H9 (cell line): ENCODE measurements around the gene CMTM4. TPM values are rescaled to one million over a fixed set of nuclear protein-coding genes. Genes with fewer than 3 reads are reported as not detected.
"Not testable (repeated sequence)": the region's sequence is repeated elsewhere in the genome, so short reads cannot be mapped to it uniquely, and the experiment has no call there.

ENCODE experiments used
- DNase-seq: peaks from one replicate; pipeline ENCODE4 v3.0.0-alpha.2; 2017
- H2AFZ ChIP-seq: one replicate; pipeline ENCODE4 v1.6.1; 2013; ENCODE audit warnings: mild to moderate bottlenecking, low read length, control low read depth, moderate library complexity
- H2AK5ac ChIP-seq: 2 replicates; pipeline ENCODE4 v1.6.1; 2013; ENCODE audit warnings: low read length, control low read depth, mixed read lengths; ENCODE audit not compliant: insufficient read length
- H2BK120ac ChIP-seq: one replicate; pipeline ENCODE4 v1.6.1; 2013; ENCODE audit warnings: low read depth, mild to moderate bottlenecking, low read length, control low read depth, inconsistent platforms; ENCODE audit not compliant: poor library complexity, severe bottlenecking
- H2BK12ac ChIP-seq: 2 replicates; pipeline ENCODE4 v1.6.1; 2013; ENCODE audit warnings: low read length, control low read depth, mixed read lengths, low read depth; ENCODE audit not compliant: insufficient read length
- H2BK15ac ChIP-seq: 2 replicates; pipeline ENCODE4 v1.6.1; 2013; ENCODE audit warnings: low read depth, low read length, control low read depth
- H2BK20ac ChIP-seq: one replicate; pipeline ENCODE4 v1.6.1; 2013; ENCODE audit warnings: low read depth, mild to moderate bottlenecking, low read length, control low read depth, inconsistent platforms; ENCODE audit not compliant: poor library complexity, severe bottlenecking
- H2BK5ac ChIP-seq: 2 replicates; pipeline ENCODE4 v1.6.1; 2013; ENCODE audit warnings: low read length, control low read depth, mixed read lengths; ENCODE audit not compliant: insufficient read length
- H3K14ac ChIP-seq: 2 replicates; pipeline ENCODE4 v1.6.1; 2013; ENCODE audit warnings: low read length, control low read depth; ENCODE audit not compliant: insufficient read depth
- H3K18ac ChIP-seq: 2 replicates; pipeline ENCODE4 v1.6.1; 2013; ENCODE audit warnings: low read depth, mild to moderate bottlenecking, mixed read lengths, low read length, control low read depth; ENCODE audit not compliant: insufficient read length
- H3K23ac ChIP-seq: 2 replicates; pipeline ENCODE4 v1.6.1; 2013; ENCODE audit warnings: low read length, control low read depth, mixed read lengths, low read depth; ENCODE audit not compliant: insufficient read length
- H3K23me2 ChIP-seq: 2 replicates; pipeline ENCODE4 v1.6.1; 2013; ENCODE audit warnings: low read depth, mild to moderate bottlenecking, mixed read lengths, low read length, control low read depth; ENCODE audit not compliant: insufficient read length, poor library complexity, severe bottlenecking
- H3K27ac ChIP-seq: 2 replicates; pipeline ENCODE4 v1.5.1; 2013; ENCODE audit warnings: low read length, control low read depth, mixed read lengths, low read depth; ENCODE audit not compliant: insufficient read length
- H3K27me3 ChIP-seq: 2 replicates; pipeline ENCODE4 v1.6.1; 2013; ENCODE audit warnings: low read length, control low read depth, inconsistent platforms; ENCODE audit not compliant: insufficient read depth
- H3K4ac ChIP-seq: 2 replicates; pipeline ENCODE4 v1.6.1; 2013; ENCODE audit warnings: low read depth, mild to moderate bottlenecking, control low read depth, inconsistent platforms, low read length, moderate library complexity
- H3K4me1 ChIP-seq: 2 replicates; pipeline ENCODE4 v1.6.1; 2013; ENCODE audit warnings: low read length, control low read depth, inconsistent platforms; ENCODE audit not compliant: insufficient read depth
- H3K4me2 ChIP-seq: 2 replicates; pipeline ENCODE4 v1.6.1; 2013; ENCODE audit warnings: low read length, control low read depth, mixed read lengths; ENCODE audit not compliant: insufficient read length, insufficient read depth
- H3K56ac ChIP-seq: 2 replicates; pipeline ENCODE4 v1.6.1; 2013; ENCODE audit warnings: low read depth, mild to moderate bottlenecking, mixed read lengths, low read length, control low read depth; ENCODE audit not compliant: insufficient read length
- H3K79me1 ChIP-seq: 2 replicates; pipeline ENCODE4 v1.6.1; 2013; ENCODE audit warnings: low read depth, mild to moderate bottlenecking, moderate library complexity, low read length, control low read depth, inconsistent platforms; ENCODE audit not compliant: insufficient read depth, poor library complexity, severe bottlenecking
- H3K79me2 ChIP-seq: 2 replicates; pipeline ENCODE4 v1.6.1; 2013; ENCODE audit warnings: low read length, control low read depth, inconsistent platforms; ENCODE audit not compliant: insufficient read depth
- H3K9ac ChIP-seq: 2 replicates; pipeline ENCODE4 v1.6.1; 2013; ENCODE audit warnings: low read length, control low read depth, mixed read lengths; ENCODE audit not compliant: insufficient read length; ENCODE audit errors: extremely low read depth
- H3K9me3 ChIP-seq: one replicate; pipeline ENCODE4 v1.6.1; 2013; ENCODE audit warnings: low read depth, low read length, inconsistent platforms; ENCODE audit not compliant: control insufficient read depth
- H3T11ph ChIP-seq: one replicate; pipeline ENCODE4 v1.6.1; 2013; ENCODE audit warnings: mild to moderate bottlenecking, low read length, control low read depth, inconsistent platforms
- H4K20me1 ChIP-seq: one replicate; pipeline ENCODE4 v1.6.1; 2013; ENCODE audit not compliant: control insufficient read depth, insufficient read length, insufficient read depth
- H4K5ac ChIP-seq: 2 replicates; pipeline ENCODE4 v1.6.1; 2013; ENCODE audit warnings: low read depth, mild to moderate bottlenecking, mixed read lengths, low read length, control low read depth; ENCODE audit not compliant: insufficient read length
- H4K8ac ChIP-seq: replicated peaks from 2 replicates; pipeline ENCODE4 v1.6.1; 2013; ENCODE audit warnings: low read length, control low read depth, mixed read lengths, low read depth; ENCODE audit not compliant: insufficient read length
- H4K91ac ChIP-seq: 2 replicates; pipeline ENCODE4 v1.6.1; 2013; ENCODE audit warnings: low read depth, mild to moderate bottlenecking, moderate library complexity, mixed read lengths, low read length, control low read depth; ENCODE audit not compliant: insufficient read length
- H3K27ac Mint-ChIP-seq, 3 experiments: 2 replicates in 2 of 3; 3 replicates in 1 of 3; pipeline ENCODE4 v1.8.0; 2020 to 2021; ENCODE audit warnings: mixed read lengths in 3 of 3, mild to moderate bottlenecking in 1 of 3, moderate library complexity in 1 of 3
- H3K27me3 Mint-ChIP-seq: 2 replicates; pipeline ENCODE4 v1.8.0; 2021; ENCODE audit warnings: low read depth, mild to moderate bottlenecking, moderate library complexity, mixed read lengths
- H3K36me3 Mint-ChIP-seq, 3 experiments: 2 replicates in 2 of 3; 3 replicates in 1 of 3; pipeline ENCODE4 v1.8.0; 2020 to 2021; ENCODE audit warnings: low read depth in 3 of 3, mixed read lengths in 3 of 3; ENCODE audit not compliant: insufficient read depth in 1 of 3
- H3K4me1 Mint-ChIP-seq, 2 experiments: 2 replicates each; pipeline ENCODE4 v1.8.0; 2020; ENCODE audit warnings: mixed read lengths in 2 of 2
- H3K4me3 Mint-ChIP-seq, 2 experiments: 2 replicates in 1 of 2; 3 replicates in 1 of 2; pipeline ENCODE4 v1.8.0; 2020 to 2021; ENCODE audit warnings: mild to moderate bottlenecking in 2 of 2, mixed read lengths in 2 of 2, moderate library complexity in 1 of 2
- H3K9me3 Mint-ChIP-seq, 2 experiments: 2 replicates in 1 of 2; 3 replicates in 1 of 2; pipeline ENCODE4 v1.8.0; 2020; ENCODE audit warnings: mild to moderate bottlenecking in 2 of 2, mixed read lengths in 2 of 2, moderate library complexity in 1 of 2
- CTCF ChIP-seq: fragments of 200-600 bp; sonication (generic); conservative IDR thresholded peaks from 3 replicates; pipeline ENCODE4 v1.8.0; 2021; ENCODE audit warnings: antibody characterized with exemption, mild to moderate bottlenecking
- WGBS: extraction: QIAGEN DNeasy Blood & Tissue Kit; methylation state at CpG from one replicate; pipeline ENCODE4 v1.1.7; 2013; ENCODE audit warnings: missing lambda C conversion rate, low lambda C conversion rate, mixed read lengths; ENCODE audit not compliant: insufficient read length; ENCODE audit errors: extremely low coverage; 5-methylcytosine and 5-hydroxymethylcytosine counted together
- total RNA-seq: library from RNA; stranded (reverse); gene quantifications from 2 replicates; pipeline ENCODE4 v1.2.1, GENCODE V29; 2021

CMTM4 gene
- total RNA-seq, 1 experiment from 2014 or later, result 40.5 TPM

GRCh38 chr16:66568355-66568754 lies 128.2 kb downstream of the CMTM4 start:
- Mint-ChIP-seq H3K4me1 (peaks cover 0 to 3% of the 10 kb centered on the region in 2 experiments; a peak in 1 of 4 replicates), H3K27me3 (no peaks in the 10 kb centered on the region; the same call in 1 of the 2 replicates), H3K36me3 (peaks cover 3 to 12% (median 11%) of the 10 kb centered on the region in 3 experiments; a peak in 5 of 7 replicates), H3K9me3 (no peaks in the 10 kb centered on the region), H3K27ac (no peak overlapping the region), H3K4me3 (no peak overlapping the region)
- Histone ChIP-seq H3K9me3 (no peaks in the 10 kb centered on the region), H3K4me2 (no peak overlapping the region), H4K91ac (no peak overlapping the region), H2BK5ac (no peak overlapping the region), H3K23ac (no peak overlapping the region), H2AK5ac (no peak overlapping the region), H3T11ph (no peak overlapping the region), H3K27ac (no peak overlapping the region), H2BK20ac (no peak overlapping the region), H4K8ac (no peak overlapping the region), H2AFZ (no peak overlapping the region), H3K27me3 (no peaks in the 10 kb centered on the region), H3K56ac (no peak overlapping the region), H3K9ac (no peak overlapping the region), H3K23me2 (no peaks in the 10 kb centered on the region), H3K4me1 (no peaks in the 10 kb centered on the region), H2BK12ac (no peak overlapping the region), H4K20me1 (no peaks in the 10 kb centered on the region), H2BK15ac (no peak overlapping the region), H3K79me1 (no peaks in the 10 kb centered on the region), H4K5ac (no peak overlapping the region), H2BK120ac (no peak overlapping the region), H3K79me2 (no peaks in the 10 kb centered on the region), H3K14ac (no peak overlapping the region), H3K4ac (no peak overlapping the region), H3K18ac (no peak overlapping the region)
- no peak for TF ChIP-seq CTCF
- WGBS, result no CpG with 5 or more reads among the region's 2 CpGs
- DNase-seq, result no peak

- not testable (repeated sequence) for H3K4ac ChIP-seq, H2AK5ac ChIP-seq, H3K4me2 ChIP-seq, H3K27ac ChIP-seq, H3K9me3 ChIP-seq, H2BK120ac ChIP-seq, H3K14ac ChIP-seq, H2BK5ac ChIP-seq, H4K91ac ChIP-seq, H4K8ac ChIP-seq, DNase-seq, H4K5ac ChIP-seq, H3K56ac ChIP-seq, H3K27me3 ChIP-seq, H3K79me2 ChIP-seq, H3K23me2 ChIP-seq, H3K4me1 ChIP-seq, H2BK12ac ChIP-seq, H3K4me3 Mint-ChIP-seq, H2AFZ ChIP-seq, H3T11ph ChIP-seq, H3K9ac ChIP-seq, H2BK20ac ChIP-seq, H3K9me3 Mint-ChIP-seq, H3K23ac ChIP-seq, H3K18ac ChIP-seq, H3K27ac Mint-ChIP-seq, H3K4me1 Mint-ChIP-seq, H3K27me3 Mint-ChIP-seq, H2BK15ac ChIP-seq, H3K79me1 ChIP-seq, H4K20me1 ChIP-seq
- H3K36me3 Mint-ChIP-seq, result peaks cover 3 to 12% (median 11%) of the 10 kb centered on the region in 3 experiments; a peak in 5 of 7 replicates
- WGBS, result no CpG with 5 or more reads among the region's 3 CpGs
Measured at GRCh38 chr16:66567270-66567669, 129.3 kb downstream of the CMTM4 start.
